Measurements from ENCODE around the gene CCS.
"Not testable (repeated sequence)": the region's sequence is repeated elsewhere in the genome, so short reads cannot be mapped to it uniquely, and the experiment has no call there.

CCS gene

GRCh38 chr11:66592457-66593302 is at the start of gene CCS, which contains the start of gene CCDC87:
TSS of gene CCS (plus strand) at chr11:66593185. CDS start at chr11:66593262, 77 bp downstream.
TSS of gene CCDC87 (minus strand) at chr11:66593063. CDS start at chr11:66593015, 48 bp downstream.
- peak; percentile 97 for DNase-seq

- DNase-seq = peak; percentile 34 to 35
Observed at GRCh38 chr11:66543263-66544107, 49.5 kb upstream of the CCS start.

GRCh38 chr11:66544952-66545351 is 48.0 kb upstream of the CCS start:
- DNase-seq = not testable (repeated sequence)

GRCh38 chr11:66545701-66546367 is 47.2 kb upstream of the CCS start, which contains the start of gene ZDHHC24:
TSS of gene ZDHHC24 (minus strand) at chr11:66546048. CDS start at chr11:66546003, 45 bp downstream.
- peak; percentile 90 to 92 for DNase-seq

GRCh38 chr11:66546368-66546965 is 46.5 kb upstream of the CCS start, which contains the start of gene ACTN3:
TSS of gene ACTN3 (plus strand) at chr11:66546903. CDS start at chr11:66546938, 35 bp downstream.
- no peak for DNase-seq

- DNase-seq = no peak
Observed at GRCh38 chr11:66546966-66547661, 45.9 kb upstream of the CCS start.

GRCh38 chr11:66547662-66548009 is 45.3 kb upstream of the CCS start:
- no peak for DNase-seq

- DNase-seq = no peak
Observed at GRCh38 chr11:66548041-66548440, 44.9 kb upstream of the CCS start.

- DNase-seq = no peak
Observed at GRCh38 chr11:66548774-66549630, 44.0 kb upstream of the CCS start.

- no peak for DNase-seq
Observed at GRCh38 chr11:66549696-66550095, 43.3 kb upstream of the CCS start.

GRCh38 chr11:66550887-66551286 is 42.1 kb upstream of the CCS start:
- no peak for DNase-seq

- no peak for DNase-seq
Observed at GRCh38 chr11:66554602-66555001, 38.4 kb upstream of the CCS start.

- no peak for DNase-seq
Observed at GRCh38 chr11:66555416-66555815, 37.6 kb upstream of the CCS start.

- no peak for DNase-seq
Observed at GRCh38 chr11:66556086-66556485, 36.9 kb upstream of the CCS start.

GRCh38 chr11:66557733-66558326 is 35.2 kb upstream of the CCS start:
- DNase-seq = no peak

GRCh38 chr11:66559142-66559865 is 33.7 kb upstream of the CCS start:
- no peak for DNase-seq

- no peak for DNase-seq
Observed at GRCh38 chr11:66559866-66560676, 32.9 kb upstream of the CCS start.

GRCh38 chr11:66561178-66561974 is 31.6 kb upstream of the CCS start:
- DNase-seq = no peak
